ENCODE data around the gene CRTAP. TPM values are rescaled to one million over a fixed set of nuclear protein-coding genes. Genes with fewer than 3 reads are reported as not detected.

Gene CRTAP
- total RNA-seq, 6 experiments from 2014 or later, result 261 to 322 (median 296) TPM

DNA sequence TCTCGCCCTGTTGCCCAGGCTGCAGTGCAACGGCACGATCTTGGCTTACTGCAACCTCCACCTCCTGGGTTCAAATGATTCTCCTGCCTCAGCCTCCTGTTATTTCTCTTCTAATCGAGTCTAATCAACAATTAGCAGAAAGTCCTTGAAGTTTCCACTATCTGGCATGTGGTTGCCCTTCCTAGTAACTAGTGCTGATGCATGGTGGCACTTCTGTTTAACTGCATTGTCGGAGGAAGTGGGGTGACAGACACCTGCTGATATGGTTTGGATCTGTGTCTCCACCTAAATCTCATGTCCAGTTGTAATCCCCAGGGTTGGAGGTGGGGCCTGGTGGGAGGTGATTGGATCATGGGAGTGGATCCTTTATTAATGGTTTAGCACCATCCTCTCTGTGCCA, 9.2 kb downstream of the CRTAP start:
- TF ChIP-seq CTCF (IDR thresholded peaks at IDR 0.05), result no peak
- Mint-ChIP-seq H3K4me1 (ENCODE audit: low read depth) (peaks cover 14% of the 10 kb centered on the region; the same call in 1 of the 2 replicates), H3K36me3 (ENCODE audit: low read depth) (peaks cover 32% of the 10 kb centered on the region), H3K4me3 (no peak overlapping the region), H3K27ac (no peak overlapping the region), H3K9me3 (no peaks in the 10 kb centered on the region), H3K27me3 (ENCODE audit: insufficient read depth) (no peaks in the 10 kb centered on the region; the same call in none of the 2 replicates)
- no peak for DNase-seq

- Mint-ChIP-seq H3K4me1 (ENCODE audit: low read depth) (peaks cover 15% of the 10 kb centered on the region), H3K9me3 (no peaks in the 10 kb centered on the region), H3K27me3 (ENCODE audit: insufficient read depth) (no peaks in the 10 kb centered on the region; the same call in none of the 2 replicates), H3K27ac (no peak overlapping the region), H3K36me3 (ENCODE audit: low read depth) (peaks cover 23% of the 10 kb centered on the region), H3K4me3 (no peak overlapping the region)
- no peak for TF ChIP-seq CTCF (IDR thresholded peaks at IDR 0.05)
- no peak for DNase-seq
These were observed 10.8 kb downstream of the CRTAP start for GRCh38 chr3:33124638-33125037.

DNA sequence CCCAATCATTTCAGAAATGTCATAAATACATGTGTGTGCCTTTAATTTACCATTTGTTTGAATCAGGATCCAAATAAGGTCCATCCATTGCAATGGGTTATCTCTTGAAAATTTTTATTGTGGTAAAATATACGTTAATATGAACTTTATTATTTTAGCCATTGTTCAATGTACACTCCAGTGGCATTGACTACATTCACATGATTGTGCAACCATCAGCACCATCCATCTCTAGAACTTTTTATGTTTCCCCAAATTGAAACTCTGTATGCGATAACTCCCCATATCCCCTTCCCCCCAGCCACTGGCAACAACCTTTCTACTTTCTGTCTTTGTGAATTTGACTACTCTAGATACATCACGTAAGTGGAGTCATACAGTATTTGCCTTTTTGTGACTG, 12.0 kb downstream of the CRTAP start:
- H3K4me1 Mint-ChIP-seq (ENCODE audit: low read depth), result peaks cover 8% of the 10 kb centered on the region
- no peak overlapping the region for H3K4me3 Mint-ChIP-seq
- H3K36me3 Mint-ChIP-seq (ENCODE audit: low read depth), result peaks cover 18% of the 10 kb centered on the region
- H3K9me3 Mint-ChIP-seq, result no peaks in the 10 kb centered on the region
- DNase-seq, result no peak
- no peak for TF ChIP-seq CTCF (IDR thresholded peaks at IDR 0.05)
- H3K27ac Mint-ChIP-seq, result no peak overlapping the region
- H3K27me3 Mint-ChIP-seq (ENCODE audit: insufficient read depth), result no peaks in the 10 kb centered on the region; the same call in none of the 2 replicates

DNA sequence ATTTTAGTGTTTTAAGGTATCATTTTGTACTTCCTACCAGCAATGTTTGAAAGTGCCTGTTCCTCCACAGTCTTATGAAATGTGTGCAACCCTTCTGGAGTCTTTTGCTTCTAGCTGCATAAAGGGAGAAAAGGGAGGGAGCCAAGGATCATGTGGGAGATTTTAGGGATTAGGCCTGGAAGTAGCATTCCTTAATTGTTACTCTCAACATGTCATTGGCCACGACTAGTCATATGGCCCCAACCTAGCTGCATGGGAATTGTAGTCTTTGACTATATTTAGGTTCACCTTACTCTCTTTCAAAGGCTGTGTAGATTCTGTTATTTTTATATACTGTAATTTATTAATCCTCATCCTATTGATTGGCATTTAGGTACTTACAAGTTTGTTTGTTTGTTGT, 14.9 kb downstream of the CRTAP start:
- no peak for TF ChIP-seq CTCF (IDR thresholded peaks at IDR 0.05)
- H3K36me3 Mint-ChIP-seq (ENCODE audit: low read depth), result peaks cover 16% of the 10 kb centered on the region
- DNase-seq, result no peak
- no peaks in the 10 kb centered on the region for H3K9me3 Mint-ChIP-seq
- peaks cover 16% of the 10 kb centered on the region for H3K4me1 Mint-ChIP-seq (ENCODE audit: low read depth)
- no peak overlapping the region for H3K4me3 Mint-ChIP-seq
- H3K27me3 Mint-ChIP-seq (ENCODE audit: insufficient read depth), result no peaks in the 10 kb centered on the region; the same call in none of the 2 replicates
- H3K27ac Mint-ChIP-seq, result no peak overlapping the region

GRCh38 chr3:33130144-33130543, 16.3 kb downstream of the CRTAP start:
- H3K4me3 Mint-ChIP-seq, result no peak overlapping the region
- no peaks in the 10 kb centered on the region; the same call in 1 of the 2 replicates for H3K27me3 Mint-ChIP-seq (ENCODE audit: insufficient read depth)
- no peaks in the 10 kb centered on the region for H3K9me3 Mint-ChIP-seq
- H3K4me1 Mint-ChIP-seq (ENCODE audit: low read depth), result peaks cover 24% of the 10 kb centered on the region
- H3K36me3 Mint-ChIP-seq (ENCODE audit: low read depth), result peaks cover 17% of the 10 kb centered on the region
- H3K27ac Mint-ChIP-seq, result no peak overlapping the region
- DNase-seq, result no peak
- TF ChIP-seq CTCF (IDR thresholded peaks at IDR 0.05), result no peak
